GM10266 (cell line): Measurements from ENCODE around the gene FEV.
A peak's percentile ranks its signal among the peaks of the same experiment; 100 is the strongest.

ENCODE experiments used
- DNase-seq: peaks from one replicate; pipeline ENCODE4 v3.0.0; 2012; ENCODE audit errors: extremely low spot score
- TF ChIP-seq, protein P1 (sequence below): IDR thresholded peaks from 2 replicates; pipeline ENCODE4 v1.5.1; 2012; ENCODE audit warnings: mild to moderate bottlenecking, low read depth; ENCODE audit not compliant: control insufficient read depth, insufficient read depth; ENCODE audit errors: missing control alignments

The FEV gene

DNA sequence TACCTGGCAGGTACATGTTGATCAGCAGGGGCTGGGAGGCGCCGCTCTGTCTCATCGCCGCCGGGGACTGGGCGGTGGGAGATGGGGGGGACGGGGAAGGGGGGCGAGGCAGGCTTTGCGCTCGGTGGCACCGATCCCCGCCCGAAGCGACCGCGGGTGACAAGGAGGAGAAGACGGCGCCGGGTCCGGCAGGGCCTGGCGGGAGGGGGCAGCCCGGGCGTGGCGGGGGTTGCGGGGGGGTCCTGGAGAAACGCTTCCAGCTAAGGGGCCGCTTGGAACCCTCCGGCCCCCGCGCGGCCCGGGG lies at the start of gene FEV:
Gene FEV, minus strand, starts transcription at position 164 of the 304 bp plus-strand sequence. Its CDS starts 109 bp downstream, at position 55.
- TF ChIP-seq, protein P1, sequence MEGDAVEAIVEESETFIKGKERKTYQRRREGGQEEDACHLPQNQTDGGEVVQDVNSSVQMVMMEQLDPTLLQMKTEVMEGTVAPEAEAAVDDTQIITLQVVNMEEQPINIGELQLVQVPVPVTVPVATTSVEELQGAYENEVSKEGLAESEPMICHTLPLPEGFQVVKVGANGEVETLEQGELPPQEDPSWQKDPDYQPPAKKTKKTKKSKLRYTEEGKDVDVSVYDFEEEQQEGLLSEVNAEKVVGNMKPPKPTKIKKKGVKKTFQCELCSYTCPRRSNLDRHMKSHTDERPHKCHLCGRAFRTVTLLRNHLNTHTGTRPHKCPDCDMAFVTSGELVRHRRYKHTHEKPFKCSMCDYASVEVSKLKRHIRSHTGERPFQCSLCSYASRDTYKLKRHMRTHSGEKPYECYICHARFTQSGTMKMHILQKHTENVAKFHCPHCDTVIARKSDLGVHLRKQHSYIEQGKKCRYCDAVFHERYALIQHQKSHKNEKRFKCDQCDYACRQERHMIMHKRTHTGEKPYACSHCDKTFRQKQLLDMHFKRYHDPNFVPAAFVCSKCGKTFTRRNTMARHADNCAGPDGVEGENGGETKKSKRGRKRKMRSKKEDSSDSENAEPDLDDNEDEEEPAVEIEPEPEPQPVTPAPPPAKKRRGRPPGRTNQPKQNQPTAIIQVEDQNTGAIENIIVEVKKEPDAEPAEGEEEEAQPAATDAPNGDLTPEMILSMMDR, result no peak
- DNase-seq, result no peak

GRCh38 chr2:219032051-219032745 lies 47.2 kb upstream of the FEV start:
- no peak for DNase-seq
- TF ChIP-seq, protein P1, result no peak

DNA sequence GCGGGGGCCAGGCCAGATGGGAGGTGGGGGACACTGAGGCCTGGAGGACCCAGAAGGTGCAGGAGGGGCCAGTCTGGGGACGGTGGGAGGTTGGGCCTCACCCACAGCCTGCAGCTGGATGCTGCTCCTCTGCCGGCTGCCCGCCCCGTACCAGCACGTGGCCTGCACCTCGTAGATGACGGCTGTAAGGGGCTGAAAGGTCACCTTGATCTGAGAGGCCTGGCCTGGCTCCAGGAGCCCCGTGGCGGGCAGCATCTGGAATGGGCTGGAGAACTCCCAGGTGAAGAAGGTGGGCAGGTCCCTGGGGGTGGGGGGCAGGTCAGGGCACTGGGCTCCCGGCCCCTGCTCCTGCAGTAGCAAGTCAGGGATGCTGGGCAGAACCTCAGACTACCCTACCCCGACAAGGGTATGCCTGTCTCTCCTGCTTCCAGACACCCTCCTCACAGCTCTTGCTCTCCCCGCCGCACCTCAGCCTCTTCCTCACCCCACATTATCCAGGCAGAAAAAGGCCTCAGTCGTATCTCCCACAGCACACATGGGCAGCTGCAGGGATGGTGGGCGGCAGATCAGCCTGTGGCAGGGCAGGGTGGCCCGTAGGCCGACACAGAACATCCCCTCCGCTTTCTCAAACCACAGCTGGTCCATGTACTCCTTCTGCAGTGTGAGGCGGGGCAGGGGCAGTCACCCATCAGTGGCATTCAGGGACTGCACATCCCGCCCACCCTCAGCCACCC lies 46.2 kb upstream of the FEV start:
- TF ChIP-seq, protein P1, result no peak
- no peak for DNase-seq

GRCh38 chr2:219030177-219030940 lies 45.4 kb upstream of the FEV start:
- DNase-seq, result no peak
- TF ChIP-seq, protein P1, result no peak

DNA sequence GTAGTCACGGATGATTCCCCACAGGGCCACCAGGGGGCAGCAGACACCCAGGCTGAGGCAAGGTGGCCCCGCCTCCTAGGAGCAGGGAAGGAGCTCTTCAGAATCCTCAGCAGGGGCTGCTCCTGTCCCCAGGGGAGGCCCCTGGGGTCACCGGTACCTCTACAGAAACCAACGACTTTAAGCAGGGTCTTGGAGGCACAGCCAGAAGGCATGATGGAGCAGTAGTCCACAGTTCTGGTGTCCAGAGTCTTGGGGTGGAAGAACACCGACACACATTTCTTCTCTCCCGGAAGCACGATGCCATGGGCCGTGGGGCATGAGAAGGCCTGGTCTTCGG lies 44.8 kb upstream of the FEV start:
- DNase-seq, result peak; percentile 84
- TF ChIP-seq, protein P1, result peak; percentile 96

DNA sequence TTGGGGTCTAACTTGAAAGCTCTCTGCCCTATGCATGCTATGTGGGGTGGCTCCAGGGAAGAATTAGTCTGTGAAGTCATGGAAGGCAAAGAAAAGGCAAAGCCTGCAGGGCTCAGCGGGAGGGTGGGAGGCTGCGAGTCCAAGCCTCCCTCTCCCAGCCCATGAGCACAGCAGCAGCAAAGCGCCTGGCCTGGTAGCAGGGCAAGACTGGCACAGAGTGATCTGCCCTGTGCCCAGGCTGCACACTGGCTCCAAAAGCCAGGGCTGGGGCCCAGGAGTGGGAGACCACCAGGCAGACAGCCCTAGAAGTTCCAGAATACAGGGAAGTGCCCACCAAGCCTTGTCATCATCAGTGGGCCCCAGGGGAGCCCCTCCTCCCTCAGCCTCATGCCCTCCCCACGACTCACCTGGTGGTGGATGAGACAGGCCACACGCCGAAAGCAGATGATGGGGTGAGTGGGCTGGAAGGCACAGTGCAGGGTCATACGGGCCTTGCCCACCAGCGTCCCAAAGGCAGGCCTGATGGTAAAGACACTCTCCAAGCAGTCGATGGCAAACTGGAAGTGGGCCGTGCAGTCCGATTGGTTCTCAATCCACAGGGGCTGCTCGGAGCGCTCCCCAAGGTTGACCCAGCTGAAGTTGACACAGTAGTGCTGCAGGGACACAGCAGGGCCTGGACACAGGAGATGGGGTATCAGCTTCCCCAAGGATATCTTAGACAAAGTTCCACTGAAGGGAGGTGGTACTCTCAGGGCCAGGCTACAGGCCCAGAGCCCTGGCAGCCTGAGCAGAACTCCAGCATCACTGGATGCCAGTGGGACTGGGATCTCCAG lies 44.2 kb upstream of the FEV start:
- TF ChIP-seq, protein P1, result peak; percentile 14
- DNase-seq, result no peak
